H9 (cell line): ENCODE results near the gene GLRA1. TPM values are rescaled to one million over a fixed set of nuclear protein-coding genes. Genes with fewer than 3 reads are reported as not detected.

Source experiments
- DNase-seq: peaks from one replicate; pipeline ENCODE4 v3.0.0-alpha.2; 2017
- H2AFZ ChIP-seq: one replicate; pipeline ENCODE4 v1.6.1; 2013; ENCODE audit warnings: mild to moderate bottlenecking, low read length, control low read depth, moderate library complexity
- H2AK5ac ChIP-seq: 2 replicates; pipeline ENCODE4 v1.6.1; 2013; ENCODE audit warnings: low read length, control low read depth, mixed read lengths; ENCODE audit not compliant: insufficient read length
- H2BK120ac ChIP-seq: one replicate; pipeline ENCODE4 v1.6.1; 2013; ENCODE audit warnings: low read depth, mild to moderate bottlenecking, low read length, control low read depth, inconsistent platforms; ENCODE audit not compliant: poor library complexity, severe bottlenecking
- H2BK12ac ChIP-seq: 2 replicates; pipeline ENCODE4 v1.6.1; 2013; ENCODE audit warnings: low read length, control low read depth, mixed read lengths, low read depth; ENCODE audit not compliant: insufficient read length
- H2BK15ac ChIP-seq: 2 replicates; pipeline ENCODE4 v1.6.1; 2013; ENCODE audit warnings: low read depth, low read length, control low read depth
- H2BK20ac ChIP-seq: one replicate; pipeline ENCODE4 v1.6.1; 2013; ENCODE audit warnings: low read depth, mild to moderate bottlenecking, low read length, control low read depth, inconsistent platforms; ENCODE audit not compliant: poor library complexity, severe bottlenecking
- H2BK5ac ChIP-seq: 2 replicates; pipeline ENCODE4 v1.6.1; 2013; ENCODE audit warnings: low read length, control low read depth, mixed read lengths; ENCODE audit not compliant: insufficient read length
- H3K14ac ChIP-seq: 2 replicates; pipeline ENCODE4 v1.6.1; 2013; ENCODE audit warnings: low read length, control low read depth; ENCODE audit not compliant: insufficient read depth
- H3K18ac ChIP-seq: 2 replicates; pipeline ENCODE4 v1.6.1; 2013; ENCODE audit warnings: low read depth, mild to moderate bottlenecking, mixed read lengths, low read length, control low read depth; ENCODE audit not compliant: insufficient read length
- H3K23ac ChIP-seq: 2 replicates; pipeline ENCODE4 v1.6.1; 2013; ENCODE audit warnings: low read length, control low read depth, mixed read lengths, low read depth; ENCODE audit not compliant: insufficient read length
- H3K23me2 ChIP-seq: 2 replicates; pipeline ENCODE4 v1.6.1; 2013; ENCODE audit warnings: low read depth, mild to moderate bottlenecking, mixed read lengths, low read length, control low read depth; ENCODE audit not compliant: insufficient read length, poor library complexity, severe bottlenecking
- H3K27ac ChIP-seq: 2 replicates; pipeline ENCODE4 v1.5.1; 2013; ENCODE audit warnings: low read length, control low read depth, mixed read lengths, low read depth; ENCODE audit not compliant: insufficient read length
- H3K27me3 ChIP-seq: 2 replicates; pipeline ENCODE4 v1.6.1; 2013; ENCODE audit warnings: low read length, control low read depth, inconsistent platforms; ENCODE audit not compliant: insufficient read depth
- H3K4ac ChIP-seq: 2 replicates; pipeline ENCODE4 v1.6.1; 2013; ENCODE audit warnings: low read depth, mild to moderate bottlenecking, control low read depth, inconsistent platforms, low read length, moderate library complexity
- H3K4me1 ChIP-seq: 2 replicates; pipeline ENCODE4 v1.6.1; 2013; ENCODE audit warnings: low read length, control low read depth, inconsistent platforms; ENCODE audit not compliant: insufficient read depth
- H3K4me2 ChIP-seq: 2 replicates; pipeline ENCODE4 v1.6.1; 2013; ENCODE audit warnings: low read length, control low read depth, mixed read lengths; ENCODE audit not compliant: insufficient read length, insufficient read depth
- H3K56ac ChIP-seq: 2 replicates; pipeline ENCODE4 v1.6.1; 2013; ENCODE audit warnings: low read depth, mild to moderate bottlenecking, mixed read lengths, low read length, control low read depth; ENCODE audit not compliant: insufficient read length
- H3K79me1 ChIP-seq: 2 replicates; pipeline ENCODE4 v1.6.1; 2013; ENCODE audit warnings: low read depth, mild to moderate bottlenecking, moderate library complexity, low read length, control low read depth, inconsistent platforms; ENCODE audit not compliant: insufficient read depth, poor library complexity, severe bottlenecking
- H3K79me2 ChIP-seq: 2 replicates; pipeline ENCODE4 v1.6.1; 2013; ENCODE audit warnings: low read length, control low read depth, inconsistent platforms; ENCODE audit not compliant: insufficient read depth
- H3K9ac ChIP-seq: 2 replicates; pipeline ENCODE4 v1.6.1; 2013; ENCODE audit warnings: low read length, control low read depth, mixed read lengths; ENCODE audit not compliant: insufficient read length; ENCODE audit errors: extremely low read depth
- H3K9me3 ChIP-seq: one replicate; pipeline ENCODE4 v1.6.1; 2013; ENCODE audit warnings: low read depth, low read length, inconsistent platforms; ENCODE audit not compliant: control insufficient read depth
- H3T11ph ChIP-seq: one replicate; pipeline ENCODE4 v1.6.1; 2013; ENCODE audit warnings: mild to moderate bottlenecking, low read length, control low read depth, inconsistent platforms
- H4K20me1 ChIP-seq: one replicate; pipeline ENCODE4 v1.6.1; 2013; ENCODE audit not compliant: control insufficient read depth, insufficient read length, insufficient read depth
- H4K5ac ChIP-seq: 2 replicates; pipeline ENCODE4 v1.6.1; 2013; ENCODE audit warnings: low read depth, mild to moderate bottlenecking, mixed read lengths, low read length, control low read depth; ENCODE audit not compliant: insufficient read length
- H4K8ac ChIP-seq: replicated peaks from 2 replicates; pipeline ENCODE4 v1.6.1; 2013; ENCODE audit warnings: low read length, control low read depth, mixed read lengths, low read depth; ENCODE audit not compliant: insufficient read length
- H4K91ac ChIP-seq: 2 replicates; pipeline ENCODE4 v1.6.1; 2013; ENCODE audit warnings: low read depth, mild to moderate bottlenecking, moderate library complexity, mixed read lengths, low read length, control low read depth; ENCODE audit not compliant: insufficient read length
- H3K27ac Mint-ChIP-seq, 3 experiments: 2 replicates in 2 of 3; 3 replicates in 1 of 3; pipeline ENCODE4 v1.8.0; 2020 to 2021; ENCODE audit warnings: mixed read lengths in 3 of 3, mild to moderate bottlenecking in 1 of 3, moderate library complexity in 1 of 3
- H3K27me3 Mint-ChIP-seq: 2 replicates; pipeline ENCODE4 v1.8.0; 2021; ENCODE audit warnings: low read depth, mild to moderate bottlenecking, moderate library complexity, mixed read lengths
- H3K36me3 Mint-ChIP-seq, 3 experiments: 2 replicates in 2 of 3; 3 replicates in 1 of 3; pipeline ENCODE4 v1.8.0; 2020 to 2021; ENCODE audit warnings: low read depth in 3 of 3, mixed read lengths in 3 of 3; ENCODE audit not compliant: insufficient read depth in 1 of 3
- H3K4me1 Mint-ChIP-seq, 2 experiments: 2 replicates each; pipeline ENCODE4 v1.8.0; 2020; ENCODE audit warnings: mixed read lengths in 2 of 2
- H3K4me3 Mint-ChIP-seq, 2 experiments: 2 replicates in 1 of 2; 3 replicates in 1 of 2; pipeline ENCODE4 v1.8.0; 2020 to 2021; ENCODE audit warnings: mild to moderate bottlenecking in 2 of 2, mixed read lengths in 2 of 2, moderate library complexity in 1 of 2
- H3K9me3 Mint-ChIP-seq, 2 experiments: 2 replicates in 1 of 2; 3 replicates in 1 of 2; pipeline ENCODE4 v1.8.0; 2020; ENCODE audit warnings: mild to moderate bottlenecking in 2 of 2, mixed read lengths in 2 of 2, moderate library complexity in 1 of 2
- WGBS: extraction: QIAGEN DNeasy Blood & Tissue Kit; methylation state at CpG from one replicate; pipeline ENCODE4 v1.1.7; 2013; ENCODE audit warnings: missing lambda C conversion rate, low lambda C conversion rate, mixed read lengths; ENCODE audit not compliant: insufficient read length; ENCODE audit errors: extremely low coverage; 5-methylcytosine and 5-hydroxymethylcytosine counted together
- total RNA-seq: library from RNA; stranded (reverse); gene quantifications from 2 replicates; pipeline ENCODE4 v1.2.1, GENCODE V29; 2021
- TF ChIP-seq, protein P1 (sequence below): fragments of 200-600 bp; sonication (generic); conservative IDR thresholded peaks from 3 replicates; pipeline ENCODE4 v1.8.0; 2021; ENCODE audit warnings: antibody characterized with exemption, mild to moderate bottlenecking

GLRA1 gene
- total RNA-seq, 1 experiment from 2014 or later = not detected

DNA sequence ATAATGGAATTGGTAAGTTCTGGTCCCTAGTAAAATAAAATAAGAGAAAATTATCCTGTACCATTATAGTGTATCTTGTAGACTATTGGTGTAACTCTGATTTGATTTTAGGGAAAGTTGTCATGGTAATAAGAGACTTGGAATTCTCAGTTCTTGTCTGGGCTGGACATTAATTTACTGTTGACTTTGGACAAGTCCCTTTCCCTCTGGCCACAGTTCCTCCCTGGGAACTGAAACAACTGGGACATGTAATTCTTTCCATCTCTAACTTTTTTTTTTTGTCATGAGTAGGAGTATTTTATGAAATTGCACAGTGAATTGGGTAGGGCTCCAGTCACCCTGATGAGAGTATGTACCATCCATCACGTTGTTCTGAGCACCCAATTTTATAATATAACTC lies 15.0 kb downstream of the GLRA1 start:
- TF ChIP-seq, protein P1, sequence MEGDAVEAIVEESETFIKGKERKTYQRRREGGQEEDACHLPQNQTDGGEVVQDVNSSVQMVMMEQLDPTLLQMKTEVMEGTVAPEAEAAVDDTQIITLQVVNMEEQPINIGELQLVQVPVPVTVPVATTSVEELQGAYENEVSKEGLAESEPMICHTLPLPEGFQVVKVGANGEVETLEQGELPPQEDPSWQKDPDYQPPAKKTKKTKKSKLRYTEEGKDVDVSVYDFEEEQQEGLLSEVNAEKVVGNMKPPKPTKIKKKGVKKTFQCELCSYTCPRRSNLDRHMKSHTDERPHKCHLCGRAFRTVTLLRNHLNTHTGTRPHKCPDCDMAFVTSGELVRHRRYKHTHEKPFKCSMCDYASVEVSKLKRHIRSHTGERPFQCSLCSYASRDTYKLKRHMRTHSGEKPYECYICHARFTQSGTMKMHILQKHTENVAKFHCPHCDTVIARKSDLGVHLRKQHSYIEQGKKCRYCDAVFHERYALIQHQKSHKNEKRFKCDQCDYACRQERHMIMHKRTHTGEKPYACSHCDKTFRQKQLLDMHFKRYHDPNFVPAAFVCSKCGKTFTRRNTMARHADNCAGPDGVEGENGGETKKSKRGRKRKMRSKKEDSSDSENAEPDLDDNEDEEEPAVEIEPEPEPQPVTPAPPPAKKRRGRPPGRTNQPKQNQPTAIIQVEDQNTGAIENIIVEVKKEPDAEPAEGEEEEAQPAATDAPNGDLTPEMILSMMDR = no peak
- no peak overlapping the region for H3K4ac ChIP-seq
- no peaks in the 10 kb centered on the region for H3K9me3 ChIP-seq
- H3K14ac ChIP-seq = no peak overlapping the region
- H3K79me1 ChIP-seq = no peaks in the 10 kb centered on the region
- no peaks in the 10 kb centered on the region for H3K36me3 Mint-ChIP-seq
- H4K20me1 ChIP-seq = no peaks in the 10 kb centered on the region
- no peak overlapping the region for H2BK15ac ChIP-seq
- H2BK12ac ChIP-seq = no peak overlapping the region
- H3K4me1 Mint-ChIP-seq = peaks cover 13 to 21% of the 10 kb centered on the region in 2 experiments
- H3T11ph ChIP-seq = no peak overlapping the region
- H3K79me2 ChIP-seq = no peaks in the 10 kb centered on the region
- no peak overlapping the region for H4K5ac ChIP-seq
- no peak overlapping the region for H2AFZ ChIP-seq
- no peak overlapping the region for H3K9ac ChIP-seq
- H3K4me1 ChIP-seq = no peaks in the 10 kb centered on the region; the same call in 1 of the 2 replicates
- peaks cover 100% of the 10 kb centered on the region for H3K27me3 Mint-ChIP-seq
- no peaks in the 10 kb centered on the region for H3K23me2 ChIP-seq
- H4K91ac ChIP-seq = no peak overlapping the region
- no peak overlapping the region for H3K23ac ChIP-seq
- H2AK5ac ChIP-seq = no peak overlapping the region
- DNase-seq = no peak
- H2BK120ac ChIP-seq = no peak overlapping the region
- H3K9me3 Mint-ChIP-seq = no peaks in the 10 kb centered on the region; a peak in 1 of 5 replicates
- peaks cover 25% of the 10 kb centered on the region for H3K27me3 ChIP-seq
- no peak overlapping the region for H3K56ac ChIP-seq
- WGBS = no CpG with 5 or more reads among the region's 1 CpG
- H3K4me3 Mint-ChIP-seq = no peak overlapping the region
- H3K27ac Mint-ChIP-seq = no peak overlapping the region
- no peak overlapping the region for H3K4me2 ChIP-seq
- H4K8ac ChIP-seq = no peak overlapping the region
- no peak overlapping the region for H2BK20ac ChIP-seq
- no peak overlapping the region for H3K18ac ChIP-seq
- no peak overlapping the region for H3K27ac ChIP-seq
- no peak overlapping the region for H2BK5ac ChIP-seq
